ENCODE data around the gene RASGRF2.
"Not testable (repeated sequence)": the region's sequence is repeated elsewhere in the genome, so short reads cannot be mapped to it uniquely, and the experiment has no call there.

The RASGRF2 gene

GRCh38 chr5:80987078-80987766 lies 27.1 kb downstream of the RASGRF2 start:
- DNase-seq, result no peak

GRCh38 chr5:80988419-80988935 lies 28.3 kb downstream of the RASGRF2 start:
- DNase-seq, result no peak

- DNase-seq, result no peak
These were observed 29.7 kb downstream of the RASGRF2 start for GRCh38 chr5:80989883-80990282.

- DNase-seq, result no peak
These were observed 30.4 kb downstream of the RASGRF2 start for GRCh38 chr5:80990527-80990926.

- no peak for DNase-seq
These were observed 30.8 kb downstream of the RASGRF2 start for GRCh38 chr5:80990971-80991370.

- no peak for DNase-seq
These were observed 35.7 kb downstream of the RASGRF2 start for GRCh38 chr5:80995908-80996307.

- DNase-seq, result no peak
These were observed 38.4 kb downstream of the RASGRF2 start for GRCh38 chr5:80998590-80998979.

GRCh38 chr5:81003811-81004386 lies 43.7 kb downstream of the RASGRF2 start:
- DNase-seq, result no peak

GRCh38 chr5:81005708-81006107 lies 45.5 kb downstream of the RASGRF2 start:
- no peak for DNase-seq

GRCh38 chr5:81006231-81006630 lies 46.1 kb downstream of the RASGRF2 start:
- DNase-seq, result peak in 1 of 2 donors; percentile 13

GRCh38 chr5:81006947-81007636 lies 46.9 kb downstream of the RASGRF2 start:
- DNase-seq, result peak; percentile 54 to 78

GRCh38 chr5:81007637-81008027 lies 47.5 kb downstream of the RASGRF2 start:
- peak in 1 of 2 donors; percentile 27 for DNase-seq

- DNase-seq, result no peak
These were observed 50.4 kb downstream of the RASGRF2 start for GRCh38 chr5:81010336-81011169.

- DNase-seq, result no peak
These were observed 54.2 kb downstream of the RASGRF2 start for GRCh38 chr5:81014348-81014747.

GRCh38 chr5:81016116-81016515 lies 56.0 kb downstream of the RASGRF2 start:
- DNase-seq, result no peak

- no peak for DNase-seq
These were observed 57.2 kb downstream of the RASGRF2 start for GRCh38 chr5:81017320-81017719.

GRCh38 chr5:81018608-81019007 lies 58.4 kb downstream of the RASGRF2 start:
- DNase-seq, result not testable (repeated sequence)

GRCh38 chr5:81019748-81020147 lies 59.6 kb downstream of the RASGRF2 start:
- DNase-seq, result no peak

GRCh38 chr5:81020478-81021167 lies 60.5 kb downstream of the RASGRF2 start:
- no peak for DNase-seq

- DNase-seq, result no peak
These were observed 61.3 kb downstream of the RASGRF2 start for GRCh38 chr5:81021486-81021885.

- DNase-seq, result no peak
These were observed 62.0 kb downstream of the RASGRF2 start for GRCh38 chr5:81021951-81022687.

GRCh38 chr5:81022688-81023084 lies 62.5 kb downstream of the RASGRF2 start:
- DNase-seq, result no peak

Measured in CD4-positive, alpha-beta T cell treated with Interleukin-1 beta for 1 hour (primary cell).